Hippocampal formation (tissue), 2 donors: Measurements from ENCODE around the gene CYP24A1.

Source experiments
- DNase-seq, 2 donors: peaks; one replicate each; lab custom pipeline; 2025; lab: John Stamatoyannopoulos, UW

The CYP24A1 gene

DNA sequence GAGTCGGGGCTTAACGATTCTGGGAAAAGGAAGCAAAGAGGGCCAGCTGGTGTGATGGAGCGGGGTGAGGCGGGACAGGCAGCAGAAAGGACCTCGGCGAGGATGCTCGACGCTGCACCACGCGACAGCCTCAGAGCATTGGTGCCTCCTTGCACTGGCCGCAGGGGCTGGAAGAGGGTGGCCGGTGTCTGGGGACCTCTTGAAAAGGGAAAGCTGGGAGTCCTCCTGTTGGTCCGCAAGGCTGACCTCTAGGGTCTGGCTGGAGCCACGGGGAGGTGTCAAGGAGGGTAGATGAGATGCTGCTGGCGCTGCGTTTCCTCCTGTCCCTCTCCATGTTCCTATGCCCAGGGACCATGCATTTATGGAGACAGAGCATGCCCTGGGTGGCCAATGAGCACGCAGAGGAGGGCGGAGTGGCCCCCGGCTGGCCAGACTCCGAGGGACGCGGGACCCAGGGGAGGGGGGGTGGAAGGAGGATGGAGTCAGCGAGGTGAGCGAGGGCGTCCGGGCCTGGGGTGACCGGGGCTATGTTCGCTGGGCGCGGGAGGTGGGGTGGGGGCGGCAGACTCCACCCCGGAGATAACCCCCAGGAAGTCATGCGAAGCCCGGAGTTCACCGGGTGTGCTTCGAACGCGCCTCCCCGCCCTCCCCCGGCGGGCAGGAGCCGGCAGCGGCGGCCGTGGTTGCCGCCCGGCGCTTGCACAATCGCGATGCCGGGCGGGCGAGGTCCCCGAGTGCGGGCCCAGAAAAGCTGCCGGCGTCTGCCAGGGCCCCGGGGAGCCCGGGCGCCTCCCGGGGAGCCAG, at the start of gene CYP24A1:
Gene CYP24A1 (minus strand): TSS at position 334 of the 804 bp plus-strand sequence. CDS start 407 bp downstream, outside the sequence.
- DNase-seq = no peak

DNA sequence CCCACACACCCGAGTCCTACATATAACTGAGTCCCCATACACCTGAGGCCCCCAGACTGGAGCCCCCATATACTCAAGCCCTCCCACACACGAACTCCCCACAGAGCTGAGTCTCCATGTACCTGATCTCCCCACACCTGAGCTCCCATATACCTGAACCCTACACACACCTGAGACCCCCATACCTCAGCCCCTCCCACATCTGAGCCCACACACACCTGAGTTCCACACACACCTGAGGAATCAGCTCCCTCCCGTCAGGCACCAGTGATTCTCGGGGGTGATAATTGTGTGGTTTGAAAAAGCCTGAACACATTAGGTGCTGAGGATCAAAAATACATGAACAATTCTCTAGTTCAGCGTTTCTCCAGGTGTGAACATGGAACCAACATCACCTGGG, 49.5 kb upstream of the CYP24A1 start:
- no peak for DNase-seq

DNA sequence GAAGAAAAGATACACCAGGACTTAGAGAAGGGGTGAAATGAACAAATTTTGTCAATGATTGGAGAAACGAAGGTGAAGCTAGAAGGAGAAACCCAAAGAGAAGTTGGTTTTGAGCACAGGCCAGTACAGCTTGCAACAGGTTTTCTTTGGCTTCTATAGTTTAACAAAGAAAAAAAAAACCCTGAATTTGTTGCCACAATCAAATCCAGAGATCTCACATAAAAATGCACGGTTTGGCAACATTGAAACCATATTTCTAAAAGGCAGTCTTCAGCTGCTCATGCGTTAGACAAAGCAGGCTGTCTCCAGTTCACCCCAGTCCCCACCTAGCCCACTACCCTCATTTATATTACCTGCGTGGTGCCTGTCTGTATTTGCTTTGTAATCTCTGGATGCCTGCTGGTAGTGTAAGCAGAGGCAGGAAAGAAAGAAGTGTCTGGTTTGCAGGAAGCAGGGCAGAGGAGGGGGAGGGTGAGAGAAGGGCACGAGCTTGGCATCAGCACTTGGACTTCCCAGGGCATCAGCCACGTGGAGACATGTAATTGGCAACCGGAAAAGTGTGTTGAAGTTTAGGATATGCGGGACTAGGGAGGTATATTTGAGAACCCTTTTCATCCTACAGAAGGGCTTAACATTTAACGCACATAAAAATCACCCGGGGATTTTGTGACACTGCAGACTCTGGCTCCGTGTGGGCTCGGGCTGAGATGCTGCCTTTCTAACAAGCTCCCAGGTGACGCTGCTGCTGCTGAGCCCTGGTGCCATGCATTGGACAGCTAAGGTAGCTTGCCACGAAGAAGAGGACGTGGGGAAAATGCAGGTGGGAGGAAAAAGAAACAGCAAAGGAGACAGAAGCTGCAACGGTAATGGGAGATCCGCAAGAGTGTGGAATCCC, 48.5 kb upstream of the CYP24A1 start:
- no peak for DNase-seq

DNA sequence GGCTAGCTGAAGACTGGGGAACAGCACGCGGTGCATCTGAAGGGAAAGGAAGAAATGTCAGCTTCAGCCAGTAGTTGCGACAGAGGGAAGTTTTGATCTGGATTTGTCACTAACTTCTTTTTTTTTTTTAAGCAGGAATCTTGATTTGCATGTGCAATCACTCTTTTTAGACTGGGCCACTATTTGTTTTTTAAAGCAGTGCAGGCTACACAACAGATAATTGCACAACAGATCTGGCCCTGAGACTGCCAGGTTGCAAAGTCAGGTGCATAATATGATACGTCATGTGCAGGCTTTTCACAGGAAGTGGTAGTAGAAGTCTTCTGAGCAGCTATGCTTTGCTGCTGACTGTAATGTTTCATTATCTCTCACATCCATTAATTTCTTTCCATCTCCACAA, 47.6 kb upstream of the CYP24A1 start:
- DNase-seq = no peak

DNA sequence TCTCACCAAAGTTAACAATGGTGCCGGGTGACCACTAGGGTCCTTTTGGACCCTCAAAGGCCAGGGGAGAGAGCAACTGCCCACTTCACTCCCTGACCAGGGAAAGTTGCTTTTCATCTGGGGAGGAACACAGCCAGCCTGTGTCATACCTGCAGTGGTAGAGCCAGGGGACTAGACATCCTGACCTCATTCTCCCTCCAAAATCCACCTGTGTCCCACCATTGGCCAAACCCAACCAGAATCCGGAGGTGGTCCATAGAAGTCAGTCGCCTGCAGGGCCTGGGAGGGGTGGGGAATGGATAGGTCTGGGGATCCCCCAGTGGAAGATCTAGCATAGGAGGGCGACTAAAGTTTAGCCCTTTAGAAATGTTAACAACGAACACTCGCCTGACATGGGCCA, 46.9 kb upstream of the CYP24A1 start:
- no peak for DNase-seq

DNA sequence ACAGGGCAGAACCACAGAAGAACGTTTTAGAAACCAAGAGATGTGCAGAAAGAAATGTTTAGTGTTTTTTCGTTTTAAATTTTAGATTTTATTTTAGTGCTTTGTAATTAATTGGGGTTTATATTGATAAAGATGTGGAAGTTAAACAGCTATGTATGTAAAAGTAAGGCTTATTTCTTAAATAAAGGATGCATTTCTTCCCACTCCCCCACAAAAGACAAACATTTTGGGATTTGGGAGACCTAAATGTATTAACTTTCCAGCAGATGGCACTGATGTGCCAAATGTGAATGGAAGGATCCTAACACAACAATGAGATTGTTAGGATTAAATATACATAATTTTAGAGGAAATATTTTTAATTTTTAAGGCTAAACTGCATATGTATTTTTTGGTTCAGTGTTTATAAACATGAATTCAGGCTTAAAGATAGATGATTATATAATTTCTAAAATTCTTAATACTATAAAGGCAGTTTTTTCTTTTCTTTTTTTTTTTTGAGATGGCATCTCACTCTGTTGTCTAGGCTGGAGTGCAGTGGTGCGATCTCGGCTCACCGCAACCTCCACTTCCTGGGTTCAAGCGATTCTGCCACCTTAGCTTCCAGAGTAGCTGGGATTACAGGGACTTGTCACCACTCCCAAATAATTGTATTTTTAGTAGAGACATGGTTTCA, 46.1 kb upstream of the CYP24A1 start:
- DNase-seq = peak in 1 of 2 donors; percentile 48

DNA sequence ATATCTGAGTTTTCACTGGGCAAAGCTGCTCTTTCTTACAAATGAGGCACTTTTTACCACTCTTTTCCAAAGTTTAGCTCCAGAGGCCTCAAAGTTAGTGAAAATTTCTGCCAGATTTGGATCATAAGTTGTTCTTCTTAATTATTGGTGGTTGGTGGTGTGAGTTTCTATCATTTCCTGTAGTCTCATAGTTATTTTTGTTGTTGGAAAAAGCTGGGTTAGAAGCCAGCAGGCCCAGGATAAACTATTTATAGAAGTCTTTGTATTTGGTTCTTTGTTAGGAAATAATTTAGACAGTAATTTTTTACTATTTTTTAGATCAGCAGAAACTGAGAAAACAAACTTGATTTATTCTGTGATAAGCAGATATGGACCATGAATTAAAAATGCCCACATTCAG, 44.7 kb upstream of the CYP24A1 start:
- no peak for DNase-seq

DNA sequence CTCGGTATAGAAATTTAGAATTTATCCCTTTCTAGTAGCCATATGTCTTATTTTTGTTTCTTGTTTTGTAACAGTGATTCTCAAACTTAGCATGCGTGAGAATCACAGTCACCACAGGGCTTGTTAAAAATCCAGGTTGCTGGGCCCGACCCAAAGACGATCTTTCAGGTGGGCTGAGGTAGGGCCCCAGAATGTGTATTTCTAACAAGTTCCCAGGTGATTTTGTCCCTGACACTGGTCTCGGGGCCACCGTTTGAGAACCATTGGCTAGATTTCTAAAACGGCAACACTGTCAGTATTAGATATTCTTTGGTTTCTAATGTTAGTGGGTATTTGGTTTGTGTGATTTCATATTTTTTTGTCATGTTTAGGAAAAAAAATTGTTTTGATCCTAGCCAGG, 44.0 kb upstream of the CYP24A1 start:
- no peak for DNase-seq

DNA sequence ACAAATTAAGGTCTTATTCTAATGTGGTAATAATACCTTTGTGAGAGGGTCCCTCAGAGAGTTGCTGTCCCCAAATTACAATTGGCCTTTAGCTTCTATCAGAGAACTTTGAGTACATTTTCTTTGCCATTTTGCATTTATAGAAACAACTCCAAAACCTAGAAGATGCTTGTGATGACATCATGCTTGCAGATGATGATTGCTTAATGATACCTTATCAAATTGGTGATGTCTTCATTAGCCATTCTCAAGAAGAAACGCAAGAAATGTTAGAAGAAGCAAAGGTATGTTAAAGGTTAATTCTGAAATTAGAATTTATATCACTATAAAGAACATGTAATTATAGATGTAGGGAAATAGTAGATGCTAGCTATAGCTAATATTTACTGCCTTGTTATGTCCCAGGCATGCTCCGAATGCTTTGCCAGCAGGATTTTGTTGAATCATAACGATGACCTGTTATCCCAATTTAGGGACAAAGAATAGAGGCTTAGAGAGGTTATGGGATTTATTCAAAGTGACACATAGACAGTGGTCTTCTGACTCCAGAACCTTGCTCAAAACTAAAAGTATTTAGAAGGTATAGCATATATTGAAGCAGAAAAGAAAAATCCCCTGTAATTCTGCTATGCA, 41.5 kb upstream of the CYP24A1 start:
- no peak for DNase-seq

DNA sequence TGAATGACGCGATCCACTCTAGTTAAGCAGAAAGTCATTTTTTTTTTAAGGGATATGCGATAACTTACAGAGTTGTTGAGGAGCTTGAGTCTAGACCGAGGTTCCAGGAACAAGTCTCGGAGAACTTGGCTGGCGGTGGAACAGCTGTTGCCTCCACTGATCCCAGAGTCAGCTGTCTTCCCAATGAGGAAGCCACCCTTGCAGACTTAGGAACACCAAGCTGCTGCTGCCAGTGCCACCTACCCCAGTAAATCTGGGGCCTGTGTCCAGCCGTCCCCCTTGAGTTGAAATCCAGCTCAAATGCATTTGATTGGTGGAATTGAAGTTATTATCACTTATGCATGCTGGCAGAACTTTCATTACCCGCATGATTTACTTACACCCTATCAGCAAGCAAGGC, 40.8 kb upstream of the CYP24A1 start:
- DNase-seq = no peak

DNA sequence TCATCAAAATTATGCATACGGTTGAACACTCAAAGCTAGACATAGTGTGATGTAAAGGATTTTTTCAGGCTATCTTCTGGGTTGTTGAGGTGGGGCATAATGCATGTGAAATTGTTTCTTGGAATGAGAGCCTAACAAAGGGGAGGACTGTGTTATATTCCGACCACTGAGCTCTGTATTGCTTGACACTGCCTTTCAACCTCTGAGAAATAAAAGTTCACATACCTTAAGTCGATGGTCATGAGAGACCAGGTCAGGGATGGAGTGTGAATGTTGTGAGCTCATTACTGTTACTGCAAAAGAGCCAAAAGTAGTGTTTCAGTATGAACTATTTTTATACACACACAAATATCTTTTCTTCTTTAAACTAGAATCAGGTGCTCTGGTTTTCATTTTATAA, 39.1 kb upstream of the CYP24A1 start:
- no peak for DNase-seq

DNA sequence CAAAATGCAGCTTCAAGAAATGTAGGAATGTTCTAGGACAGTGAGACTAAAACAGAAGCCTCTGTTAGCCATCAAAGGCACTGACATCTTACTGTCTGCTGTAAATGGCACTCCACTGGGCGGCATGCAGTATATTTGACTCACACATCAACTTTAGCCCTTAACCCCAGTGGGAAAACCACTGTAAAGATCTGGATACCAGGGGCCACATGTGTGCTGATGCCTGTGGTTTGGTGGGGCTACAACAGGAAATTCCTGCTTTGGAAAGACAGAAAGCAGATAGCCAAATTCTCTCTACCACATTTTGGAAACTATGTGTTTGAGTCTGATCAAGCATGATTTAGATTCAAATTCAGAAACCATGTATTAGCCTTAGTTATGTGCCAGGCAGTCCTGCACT, 38.4 kb upstream of the CYP24A1 start:
- no peak for DNase-seq

DNA sequence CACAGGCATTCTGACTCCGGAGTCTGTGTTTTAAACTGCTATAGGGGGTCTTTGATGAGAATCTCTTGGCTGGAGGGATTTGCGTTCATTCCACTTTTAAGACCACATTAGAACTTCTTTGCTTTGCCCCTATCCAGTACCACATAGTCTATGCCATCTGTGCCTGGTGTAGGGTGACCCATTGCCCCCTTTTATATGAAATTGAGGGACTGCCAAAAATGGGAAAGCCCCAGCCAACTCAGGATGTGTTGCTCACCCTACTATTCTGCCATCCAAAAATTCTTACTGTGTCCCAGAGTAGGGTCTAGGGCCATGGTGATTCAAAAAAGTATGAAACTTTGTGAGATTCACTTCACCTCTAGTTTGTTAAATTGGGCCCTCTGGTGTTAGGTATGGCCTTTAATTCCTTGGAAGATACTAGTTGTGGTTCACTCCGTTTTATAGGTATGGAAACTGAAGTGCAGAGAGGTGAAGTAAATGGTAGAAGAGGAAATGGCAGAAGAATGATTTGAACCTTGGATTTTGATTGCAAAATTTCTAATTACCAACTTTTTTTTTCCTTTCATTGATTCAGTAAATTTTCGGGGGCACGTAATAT, 35.5 kb upstream of the CYP24A1 start:
- no peak for DNase-seq

DNA sequence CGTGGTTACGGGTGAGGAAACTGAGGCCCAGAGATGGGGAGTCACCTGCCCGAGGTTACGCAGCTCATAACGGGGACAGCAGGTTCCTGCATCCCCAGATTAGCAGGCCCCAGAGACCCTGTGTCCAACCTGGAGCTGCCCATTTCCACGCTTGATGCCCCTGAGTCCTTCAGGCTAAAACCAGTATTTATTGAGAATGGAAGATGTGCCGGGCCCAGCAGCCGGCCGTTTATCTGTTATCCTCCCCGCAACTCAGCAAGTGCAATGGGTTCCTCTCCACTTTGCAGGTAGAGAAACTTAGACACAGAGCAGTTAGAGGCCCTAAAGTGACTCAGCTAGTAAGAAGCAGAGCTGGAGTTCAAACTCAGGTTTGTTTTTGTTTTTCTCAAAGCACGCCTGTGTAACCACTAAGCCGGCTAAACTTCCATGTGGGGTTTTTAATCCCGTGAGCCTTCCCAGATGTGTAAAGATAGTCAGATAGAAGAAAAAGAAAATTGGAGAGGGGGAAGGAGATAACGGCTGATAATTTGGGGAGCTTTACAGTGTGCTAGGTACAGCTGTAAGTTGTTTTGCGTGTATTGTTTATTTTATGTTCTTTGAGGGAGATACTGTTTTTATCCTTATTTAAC, 34.9 kb upstream of the CYP24A1 start:
- DNase-seq = no peak

DNA sequence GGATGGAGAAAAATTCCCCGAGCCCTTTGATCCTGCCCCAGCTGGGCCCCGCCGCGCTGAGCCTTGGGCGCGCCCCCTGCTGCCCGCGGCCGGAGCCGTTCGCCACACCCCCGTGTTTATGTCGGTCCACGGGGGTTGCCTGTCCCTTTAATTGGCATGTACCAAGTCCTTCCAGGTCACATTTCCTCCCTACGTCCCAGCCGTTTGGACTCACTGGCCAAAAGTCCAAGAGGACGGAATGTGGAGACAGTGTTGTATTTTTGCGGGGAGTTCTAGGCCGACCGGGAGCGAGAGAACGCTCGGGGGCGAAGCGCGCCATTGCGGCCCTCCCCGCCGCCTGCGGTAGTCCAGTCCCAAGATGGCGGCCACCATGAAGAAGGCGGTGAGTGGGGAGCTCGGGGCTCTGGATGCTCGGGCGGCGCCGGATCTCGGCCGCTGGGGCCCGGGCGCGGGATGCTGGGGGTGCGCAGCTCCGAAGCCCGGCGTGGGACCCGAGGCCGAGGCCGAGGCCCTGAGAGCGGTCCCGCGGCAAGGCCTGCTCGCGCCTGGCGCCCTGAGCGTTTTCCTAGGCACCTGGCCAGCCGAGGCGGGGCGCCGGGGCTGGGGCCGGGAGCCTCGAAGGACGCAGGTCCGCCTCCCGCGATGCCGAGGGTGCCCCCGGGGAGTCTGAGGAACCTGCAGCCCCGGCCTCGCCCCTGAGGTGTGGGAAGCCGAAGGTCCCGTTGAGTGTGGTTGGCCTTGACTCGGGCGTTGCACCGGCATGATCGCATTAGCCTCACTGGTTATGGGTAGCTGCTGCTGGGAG, 34.2 kb upstream of the CYP24A1 start, which contains the start of gene PFDN4:
Gene PFDN4 (plus strand): TSS at position 345 of the 805 bp plus-strand sequence. CDS start 14 bp downstream, at position 359.
- peak; percentile 76 to 82 for DNase-seq

DNA sequence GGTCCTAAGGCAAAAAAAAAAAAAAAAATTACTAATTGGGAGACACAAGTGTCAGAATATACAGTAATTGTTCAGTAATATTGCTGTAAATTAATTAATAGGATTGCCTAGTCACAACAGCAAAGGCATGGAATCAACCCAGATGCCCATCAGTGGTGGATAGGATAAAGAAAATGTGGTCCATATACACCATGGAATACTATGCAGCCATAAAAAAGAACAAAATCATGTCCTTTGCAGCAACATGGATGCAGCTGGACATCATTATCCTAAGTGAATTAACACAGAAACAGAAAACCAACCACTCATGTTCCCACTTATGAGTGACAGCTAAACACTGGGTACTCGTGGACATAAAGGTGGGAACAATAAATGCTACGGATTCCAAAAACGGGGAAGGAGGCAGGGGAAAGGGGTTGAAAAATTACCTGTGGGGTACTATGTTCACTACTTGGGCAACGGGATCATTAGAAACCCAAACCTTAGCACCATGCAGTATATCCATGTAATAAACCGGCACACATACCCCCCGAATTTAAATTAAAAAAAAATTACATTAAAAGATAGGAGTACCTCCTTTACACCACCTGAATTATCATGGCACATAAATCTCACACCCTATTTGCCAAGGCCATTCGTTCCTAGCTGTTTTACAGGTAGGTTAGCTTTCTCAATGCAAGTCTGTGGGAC, 33.4 kb upstream of the CYP24A1 start:
- no peak for DNase-seq

DNA sequence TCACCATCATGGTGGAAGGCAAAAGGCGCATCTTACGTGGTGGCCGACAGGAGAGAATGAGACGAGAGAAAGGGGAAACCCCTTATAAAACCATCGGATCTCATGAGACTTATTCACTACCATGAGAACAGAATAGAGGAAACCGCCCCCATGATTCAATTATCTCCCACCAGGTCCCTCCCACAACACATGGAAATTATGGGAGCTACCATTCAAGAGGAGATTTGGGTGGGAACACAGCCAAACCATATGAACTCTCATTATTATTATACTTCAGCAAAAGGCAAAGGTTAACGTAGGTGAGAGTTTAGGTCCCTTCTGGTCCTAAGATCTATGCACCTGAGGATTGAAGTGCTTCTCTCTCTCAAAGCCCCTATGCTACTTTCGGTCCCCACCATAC, 31.7 kb upstream of the CYP24A1 start:
- DNase-seq = no peak

DNA sequence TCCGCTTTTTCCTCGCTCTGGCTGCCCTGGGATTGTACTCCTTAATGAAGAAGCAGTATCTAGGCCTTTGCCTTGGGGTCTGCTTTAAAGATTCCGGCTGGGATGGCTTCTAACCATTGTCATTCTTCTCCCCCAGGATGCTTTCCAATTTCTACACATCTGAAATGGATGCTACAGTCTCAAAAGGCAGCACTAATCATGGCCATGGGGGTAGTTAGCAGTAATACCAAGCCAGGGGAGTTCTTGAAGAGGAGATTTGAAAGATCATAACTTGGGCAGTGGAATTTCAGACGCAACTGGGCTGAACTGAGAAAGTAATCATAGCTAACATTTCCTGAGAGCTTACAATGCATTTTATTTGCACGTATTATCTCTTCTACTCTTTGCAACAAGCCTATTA, 30.7 kb upstream of the CYP24A1 start:
- no peak for DNase-seq

DNA sequence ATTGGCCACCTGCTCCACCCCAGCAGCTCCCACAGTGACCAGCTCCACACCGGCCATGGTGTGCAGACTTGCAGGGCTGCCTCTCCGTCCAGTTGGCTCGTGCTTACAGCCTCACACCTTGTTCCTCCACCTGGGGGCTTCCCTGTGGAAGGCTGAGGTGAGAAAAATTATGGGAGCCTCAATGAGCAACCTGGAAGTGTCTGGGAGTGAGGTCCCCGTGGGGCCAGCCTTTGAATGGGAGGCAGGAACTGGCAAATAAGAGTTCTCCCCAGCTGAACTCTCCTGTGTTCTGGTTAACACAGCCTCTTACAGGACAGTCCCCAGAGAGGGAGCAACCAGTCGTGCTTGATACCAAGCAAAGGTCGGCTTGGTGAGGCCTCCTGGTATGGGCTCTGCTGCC, 30.3 kb upstream of the CYP24A1 start:
- no peak for DNase-seq

DNA sequence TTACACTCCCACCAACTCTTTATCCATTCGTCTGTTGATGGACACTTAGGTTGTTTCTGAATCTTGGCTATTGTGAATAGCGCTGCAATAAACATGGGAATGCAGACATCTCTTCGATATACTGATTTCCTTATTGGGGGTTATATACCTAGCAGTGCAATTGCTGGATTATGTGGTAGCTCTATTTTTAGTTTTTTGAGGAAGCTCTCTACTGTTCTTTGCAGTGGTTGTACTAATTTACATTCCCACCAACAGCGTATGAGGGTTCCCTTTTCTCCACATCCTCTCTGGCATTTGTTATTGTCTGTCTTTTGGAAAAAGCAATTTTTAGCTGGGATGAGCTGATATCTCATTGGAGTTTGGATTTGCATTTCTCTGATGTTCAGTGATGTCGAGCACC, 29.5 kb upstream of the CYP24A1 start:
- no peak for DNase-seq
